Measurements from ENCODE around the gene DLEC1.
"Not testable (repeated sequence)": the region's sequence is repeated elsewhere in the genome, so short reads cannot be mapped to it uniquely, and the experiment has no call there.

The DLEC1 gene

GRCh38 chr3:38133557-38134405, 94.8 kb downstream of the DLEC1 start:
- Histone ChIP-seq H3K9me3 (ENCODE audit: control insufficient read depth, low read length) (no peaks in the 10 kb centered on the region), H3K4me3 (ENCODE audit: low read depth, low read length) (no peak overlapping the region), H3K79me2 (peaks cover 16% of the 10 kb centered on the region), H3K27me3 (ENCODE audit: control insufficient read depth, insufficient read depth, low read length) (no peaks in the 10 kb centered on the region), H3K9ac (no peak overlapping the region), H3K4me2 (ENCODE audit: low read length) (no peak overlapping the region), H2AFZ (no peak overlapping the region), H3K36me3 (ENCODE audit: control insufficient read depth, insufficient read depth, low read length) (no peaks in the 10 kb centered on the region), H3K4me1 (peaks cover 13% of the 10 kb centered on the region), H3K27ac (no peak overlapping the region)
- TF ChIP-seq CTCF (IDR thresholded peaks at IDR 0.05): no peak

GRCh38 chr3:38134517-38135143, 95.6 kb downstream of the DLEC1 start:
- not testable (repeated sequence) for H3K27ac ChIP-seq; H3K36me3 ChIP-seq (ENCODE audit: control insufficient read depth, insufficient read depth, low read length); H3K27me3 ChIP-seq (ENCODE audit: control insufficient read depth, insufficient read depth, low read length); H3K4me3 ChIP-seq (ENCODE audit: low read depth, low read length); H3K4me2 ChIP-seq (ENCODE audit: low read length); H3K9me3 ChIP-seq (ENCODE audit: control insufficient read depth, low read length); H2AFZ ChIP-seq; H3K9ac ChIP-seq
- Histone ChIP-seq H3K4me1 (peaks cover 16% of the 10 kb centered on the region), H3K79me2 (peaks cover 16% of the 10 kb centered on the region)

GRCh38 chr3:38135621-38136277, 96.7 kb downstream of the DLEC1 start:
- Histone ChIP-seq H3K79me2 (peaks cover 16% of the 10 kb centered on the region), H3K4me2 (ENCODE audit: low read length) (peak overlapping the region; percentile 82), H3K4me3 (ENCODE audit: low read depth, low read length) (peak overlapping the region; percentile 95), H3K4me1 (peaks cover 16% of the 10 kb centered on the region), H3K9ac (peak overlapping the region; percentile 77)
- not testable (repeated sequence) for H3K9me3 ChIP-seq (ENCODE audit: control insufficient read depth, low read length); H3K36me3 ChIP-seq (ENCODE audit: control insufficient read depth, insufficient read depth, low read length); H3K27ac ChIP-seq; H3K27me3 ChIP-seq (ENCODE audit: control insufficient read depth, insufficient read depth, low read length); H2AFZ ChIP-seq

- Histone ChIP-seq H3K9ac (peak overlapping the region; percentile 77), H3K9me3 (ENCODE audit: control insufficient read depth, low read length) (no peaks in the 10 kb centered on the region), H3K27me3 (ENCODE audit: control insufficient read depth, insufficient read depth, low read length) (no peaks in the 10 kb centered on the region), H3K79me2 (peaks cover 16% of the 10 kb centered on the region), H3K4me3 (ENCODE audit: low read depth, low read length) (peak overlapping the region; percentile 95), H3K4me1 (peaks cover 16% of the 10 kb centered on the region), H3K27ac (peak overlapping the region; percentile 88), H2AFZ (peak overlapping the region; percentile 88), H3K4me2 (ENCODE audit: low read length) (peak overlapping the region; percentile 82), H3K36me3 (ENCODE audit: control insufficient read depth, insufficient read depth, low read length) (no peaks in the 10 kb centered on the region)
- no peak for TF ChIP-seq CTCF (IDR thresholded peaks at IDR 0.05)
These were observed 97.4 kb downstream of the DLEC1 start for GRCh38 chr3:38136393-38136776.

GRCh38 chr3:38136777-38137614, 98.0 kb downstream of the DLEC1 start, which contains the start of gene ACAA1:
Gene ACAA1, minus strand, starts transcription at chr3:38137127. Its CDS starts 92 bp downstream, at chr3:38137035.
- Histone ChIP-seq H3K27me3 (ENCODE audit: control insufficient read depth, insufficient read depth, low read length) (no peaks in the 10 kb centered on the region), H2AFZ (peak within 1 kb of the TSS; percentile 93), H3K4me3 (ENCODE audit: low read depth, low read length) (peak within 1 kb of the TSS; percentile 95), H3K9ac (peak within 1 kb of the TSS; percentile 77), H3K9me3 (ENCODE audit: control insufficient read depth, low read length) (no peaks in the 10 kb centered on the region), H3K4me2 (ENCODE audit: low read length) (peak within 1 kb of the TSS; percentile 82), H3K36me3 (ENCODE audit: control insufficient read depth, insufficient read depth, low read length) (no peaks in the 10 kb centered on the region), H3K79me2 (peaks cover 16% of the 10 kb centered on the region), H3K4me1 (peaks cover 16% of the 10 kb centered on the region), H3K27ac (peak within 1 kb of the TSS; percentile 88)
- no peak for TF ChIP-seq CTCF (IDR thresholded peaks at IDR 0.05)
